GM23338 (cell line): Measurements from ENCODE around the gene CST3. TPM values are rescaled to one million over a fixed set of nuclear protein-coding genes. Genes with fewer than 3 reads are reported as not detected.

Experiments
- ATAC-seq: fragments of 200-7000 bp; cut with Tn5 transposase; 3 replicates; pipeline ENCODE4 v1.9.1; 2020
- DNase-seq: peaks from one replicate; pipeline ENCODE4 v3.0.0-alpha.2; 2015; ENCODE audit warnings: low spot score
- H2AFZ ChIP-seq: fragments of 200-600 bp; sonication (generic); 2 replicates; pipeline ENCODE4 v1.8.0; 2016; ENCODE audit warnings: antibody characterized with exemption, mild to moderate bottlenecking, moderate library complexity
- H3F3A ChIP-seq: fragments of 200-600 bp; sonication (generic); replicated peaks from 2 replicates; pipeline ENCODE4 v1.8.0; 2017; ENCODE audit warnings: antibody characterized with exemption, mixed run types, low read depth
- H3K27ac ChIP-seq: fragments of 200-600 bp; sonication (generic); 2 replicates; pipeline ENCODE4 v1.6.1; 2016; ENCODE audit warnings: low read depth
- H3K27me3 ChIP-seq: fragments of 200-600 bp; sonication (generic); 2 replicates; pipeline ENCODE4 v1.8.0; 2016; ENCODE audit warnings: mild to moderate bottlenecking, mixed run types, moderate library complexity; ENCODE audit not compliant: insufficient read depth
- H3K36me3 ChIP-seq: fragments of 200-600 bp; sonication (generic); 2 replicates; pipeline ENCODE4 v1.8.0; 2016; ENCODE audit warnings: mild to moderate bottlenecking; ENCODE audit not compliant: insufficient read depth
- H3K4me1 ChIP-seq: fragments of 200-600 bp; sonication (generic); 2 replicates; pipeline ENCODE4 v1.8.0; 2016; ENCODE audit warnings: mild to moderate bottlenecking, moderate library complexity; ENCODE audit not compliant: insufficient read depth
- H3K4me2 ChIP-seq: fragments of 200-600 bp; sonication (generic); 2 replicates; pipeline ENCODE4 v1.7.1; 2017; ENCODE audit warnings: mixed run types
- H3K4me3 ChIP-seq: fragments of 200-600 bp; sonication (generic); 2 replicates; pipeline ENCODE4 v1.6.1; 2016; ENCODE audit warnings: mixed run types
- H3K79me2 ChIP-seq: fragments of 200-600 bp; sonication (generic); replicated peaks from 2 replicates; pipeline ENCODE4 v1.8.0; 2017; ENCODE audit warnings: mild to moderate bottlenecking; ENCODE audit not compliant: insufficient read depth
- H3K9me2 ChIP-seq: fragments of 200-600 bp; sonication (generic); 2 replicates; pipeline ENCODE4 v1.8.0; 2017; ENCODE audit not compliant: insufficient read depth
- H4K20me1 ChIP-seq: fragments of 200-600 bp; sonication (generic); replicated peaks from 2 replicates; pipeline ENCODE4 v1.8.0; 2017; ENCODE audit warnings: mild to moderate bottlenecking; ENCODE audit not compliant: insufficient read depth
- H3K27ac Mint-ChIP-seq: 2 replicates; pipeline ENCODE4 v1.8.0; 2020; ENCODE audit warnings: inconsistent platforms, mild to moderate bottlenecking, moderate library complexity, mixed read lengths
- H3K27me3 Mint-ChIP-seq: 3 replicates; pipeline ENCODE4 v1.8.0; 2022; ENCODE audit warnings: low read depth, mild to moderate bottlenecking, moderate library complexity, mixed read lengths, inconsistent platforms; ENCODE audit not compliant: insufficient read depth, poor library complexity
- H3K36me3 Mint-ChIP-seq: 3 replicates; pipeline ENCODE4 v1.8.0; 2021; ENCODE audit warnings: low read depth, mild to moderate bottlenecking, inconsistent platforms, moderate library complexity, mixed read lengths
- H3K4me1 Mint-ChIP-seq: 3 replicates; pipeline ENCODE4 v1.8.0; 2020; ENCODE audit warnings: mild to moderate bottlenecking, inconsistent platforms, mixed read lengths
- H3K4me3 Mint-ChIP-seq: 3 replicates; pipeline ENCODE4 v1.8.0; 2021; ENCODE audit warnings: moderate library complexity, mild to moderate bottlenecking, inconsistent platforms, mixed read lengths
- H3K9me3 Mint-ChIP-seq: 3 replicates; pipeline ENCODE4 v1.8.0; 2020; ENCODE audit warnings: moderate library complexity, mild to moderate bottlenecking, inconsistent platforms, mixed read lengths
- CREB1 ChIP-seq: fragments of 250-450 bp; sonication (Bioruptor Pico); IDR thresholded peaks from 2 replicates; pipeline ENCODE4 v1.5.0; 2020; ENCODE audit warnings: low read depth, mild to moderate bottlenecking, moderate library complexity
- EZH2 ChIP-seq: fragments of 200-600 bp; sonication (generic); IDR thresholded peaks from one replicate; pipeline ENCODE4 v1.8.0; 2017; ENCODE audit warnings: antibody characterized with exemption, mild to moderate bottlenecking, low read depth; ENCODE audit not compliant: unreplicated experiment
- EZH2phosphoT487 ChIP-seq: fragments of 200-600 bp; sonication (generic); IDR thresholded peaks from one replicate; pipeline ENCODE4 v1.8.1; 2018; ENCODE audit warnings: antibody characterized with exemption; ENCODE audit not compliant: unreplicated experiment
- JUNB ChIP-seq: IDR thresholded peaks from one replicate; pipeline ENCODE4 v1.6.1; 2016; ENCODE audit warnings: antibody characterized with exemption; ENCODE audit not compliant: unreplicated experiment
- NANOG ChIP-seq: IDR thresholded peaks from 2 replicates; pipeline ENCODE4 v1.6.1; 2016; ENCODE audit warnings: antibody characterized with exemption, borderline replicate concordance
- POLR2AphosphoS5 ChIP-seq: IDR thresholded peaks from 2 replicates; pipeline ENCODE4 v1.6.1; 2016; ENCODE audit warnings: antibody characterized with exemption, low read depth
- STAT1 ChIP-seq: IDR thresholded peaks from one replicate; pipeline ENCODE4 v1.6.1; 2016; ENCODE audit warnings: antibody characterized with exemption; ENCODE audit not compliant: unreplicated experiment
- ZNF114 ChIP-seq: fragments of 250-450 bp; sonication (Bioruptor Pico); IDR thresholded peaks from 2 replicates; pipeline ENCODE4 v1.5.0; 2020; ENCODE audit warnings: mild to moderate bottlenecking, moderate library complexity
- ZNF331 ChIP-seq: fragments of 250-450 bp; sonication (Bioruptor Pico); IDR thresholded peaks from 2 replicates; pipeline ENCODE4 v1.5.0; 2020; ENCODE audit warnings: low read depth, mild to moderate bottlenecking, moderate library complexity
- polyA plus RNA-seq: library from polyadenylated mRNA; unstranded; fragments of >200 nt; fragmentation: Nextera tagmentation; extraction: Ambion mirVana; gene quantifications from 2 replicates; pipeline ENCODE4 v1.2.1, GENCODE V29; 2016
- total RNA-seq: library from RNA; depleted of rRNA; stranded (reverse); fragments of >200 nt; shearing (Covaris generic); gene quantifications from 2 replicates; pipeline ENCODE4 v1.2.3, GENCODE V29; 2014
- TF ChIP-seq, protein P1 (sequence below): IDR thresholded peaks from 2 replicates; pipeline ENCODE4 v1.6.1; 2016; ENCODE audit warnings: antibody characterized with exemption
- TF ChIP-seq, protein P2 (sequence below), 2 experiments: fragments of 200-600 bp in 1 of 2; sonication (generic) in 1 of 2; conservative IDR thresholded peaks; 2 replicates each; pipeline versions ENCODE4 v1.5.1 to v1.6.1; 2016 to 2017; ENCODE audit warnings: antibody characterized with exemption in 2 of 2, low read depth in 2 of 2, mild to moderate bottlenecking in 2 of 2, moderate library complexity in 1 of 2
- TF ChIP-seq, protein P3 (sequence below): IDR thresholded peaks from one replicate; pipeline ENCODE4 v1.6.1; 2018; ENCODE audit warnings: antibody characterized with exemption; ENCODE audit not compliant: unreplicated experiment

The CST3 gene
- total and polyA plus RNA-seq, 2 experiments from 2014 or later, result 51.8 to 71.5 TPM

- Histone ChIP-seq H3K4me2 (no peak overlapping the region), H3K27me3 (no peaks in the 10 kb centered on the region), H3K36me3 (no peaks in the 10 kb centered on the region), H3K27ac (no peak overlapping the region), H4K20me1 (no peaks in the 10 kb centered on the region), H3K79me2 (no peaks in the 10 kb centered on the region), H3F3A (no peaks in the 10 kb centered on the region), H2AFZ (no peak overlapping the region), H3K4me1 (peaks cover 15% of the 10 kb centered on the region; the same call in 1 of the 2 replicates), H3K4me3 (no peak overlapping the region), H3K9me2 (peaks cover 6% of the 10 kb centered on the region; the same call in 1 of the 2 replicates)
- H3K9me3 Mint-ChIP-seq, result no peaks in the 10 kb centered on the region; the same call in 2 of the 3 replicates
- DNase-seq, result no peak
- no peak for TF ChIP-seq ZNF331 (CRISPR knock-in tag)
- H3K4me3 Mint-ChIP-seq, result no peak overlapping the region
- no peaks in the 10 kb centered on the region for H3K27me3 Mint-ChIP-seq
- H3K4me1 Mint-ChIP-seq, result peaks cover 10% of the 10 kb centered on the region
- H3K36me3 Mint-ChIP-seq, result no peaks in the 10 kb centered on the region
- no peak overlapping the region for H3K27ac Mint-ChIP-seq
- ATAC-seq, result no peak
These were observed 10.3 kb downstream of the CST3 start for GRCh38 chr20:23627501-23627900.

GRCh38 chr20:23626040-23626620, 11.6 kb downstream of the CST3 start:
- Histone ChIP-seq H3K4me2 (no peak overlapping the region), H3K4me3 (no peak overlapping the region), H3K27ac (no peak overlapping the region), H3K36me3 (no peaks in the 10 kb centered on the region), H3K27me3 (no peaks in the 10 kb centered on the region), H3K9me2 (peaks cover 6% of the 10 kb centered on the region; the same call in 1 of the 2 replicates), H2AFZ (peak overlapping the region; percentile 47; the same call in 1 of the 2 replicates), H3K4me1 (peaks cover 15% of the 10 kb centered on the region; the same call in 1 of the 2 replicates), H4K20me1 (no peaks in the 10 kb centered on the region), H3K79me2 (no peaks in the 10 kb centered on the region), H3F3A (no peaks in the 10 kb centered on the region)
- H3K9me3 Mint-ChIP-seq, result no peaks in the 10 kb centered on the region; the same call in 2 of the 3 replicates
- no peak for DNase-seq
- no peak overlapping the region for H3K4me3 Mint-ChIP-seq
- TF ChIP-seq ZNF114 (CRISPR knock-in tag) (no peak), ZNF331 (CRISPR knock-in tag) (no peak), EZH2 (no peak), NANOG (no peak), EZH2phosphoT487 (no peak), JUNB (no peak), CREB1 (no peak), POLR2AphosphoS5 (no peak), STAT1 (no peak)
- TF ChIP-seq, protein P1, sequence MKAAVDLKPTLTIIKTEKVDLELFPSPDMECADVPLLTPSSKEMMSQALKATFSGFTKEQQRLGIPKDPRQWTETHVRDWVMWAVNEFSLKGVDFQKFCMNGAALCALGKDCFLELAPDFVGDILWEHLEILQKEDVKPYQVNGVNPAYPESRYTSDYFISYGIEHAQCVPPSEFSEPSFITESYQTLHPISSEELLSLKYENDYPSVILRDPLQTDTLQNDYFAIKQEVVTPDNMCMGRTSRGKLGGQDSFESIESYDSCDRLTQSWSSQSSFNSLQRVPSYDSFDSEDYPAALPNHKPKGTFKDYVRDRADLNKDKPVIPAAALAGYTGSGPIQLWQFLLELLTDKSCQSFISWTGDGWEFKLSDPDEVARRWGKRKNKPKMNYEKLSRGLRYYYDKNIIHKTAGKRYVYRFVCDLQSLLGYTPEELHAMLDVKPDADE, result no peak
- TF ChIP-seq, protein P2, sequence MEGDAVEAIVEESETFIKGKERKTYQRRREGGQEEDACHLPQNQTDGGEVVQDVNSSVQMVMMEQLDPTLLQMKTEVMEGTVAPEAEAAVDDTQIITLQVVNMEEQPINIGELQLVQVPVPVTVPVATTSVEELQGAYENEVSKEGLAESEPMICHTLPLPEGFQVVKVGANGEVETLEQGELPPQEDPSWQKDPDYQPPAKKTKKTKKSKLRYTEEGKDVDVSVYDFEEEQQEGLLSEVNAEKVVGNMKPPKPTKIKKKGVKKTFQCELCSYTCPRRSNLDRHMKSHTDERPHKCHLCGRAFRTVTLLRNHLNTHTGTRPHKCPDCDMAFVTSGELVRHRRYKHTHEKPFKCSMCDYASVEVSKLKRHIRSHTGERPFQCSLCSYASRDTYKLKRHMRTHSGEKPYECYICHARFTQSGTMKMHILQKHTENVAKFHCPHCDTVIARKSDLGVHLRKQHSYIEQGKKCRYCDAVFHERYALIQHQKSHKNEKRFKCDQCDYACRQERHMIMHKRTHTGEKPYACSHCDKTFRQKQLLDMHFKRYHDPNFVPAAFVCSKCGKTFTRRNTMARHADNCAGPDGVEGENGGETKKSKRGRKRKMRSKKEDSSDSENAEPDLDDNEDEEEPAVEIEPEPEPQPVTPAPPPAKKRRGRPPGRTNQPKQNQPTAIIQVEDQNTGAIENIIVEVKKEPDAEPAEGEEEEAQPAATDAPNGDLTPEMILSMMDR (conservative IDR thresholded peaks at IDR 0.05; ENCODE audit: low read depth in 2 of 2), result no peak
- TF ChIP-seq, protein P3, sequence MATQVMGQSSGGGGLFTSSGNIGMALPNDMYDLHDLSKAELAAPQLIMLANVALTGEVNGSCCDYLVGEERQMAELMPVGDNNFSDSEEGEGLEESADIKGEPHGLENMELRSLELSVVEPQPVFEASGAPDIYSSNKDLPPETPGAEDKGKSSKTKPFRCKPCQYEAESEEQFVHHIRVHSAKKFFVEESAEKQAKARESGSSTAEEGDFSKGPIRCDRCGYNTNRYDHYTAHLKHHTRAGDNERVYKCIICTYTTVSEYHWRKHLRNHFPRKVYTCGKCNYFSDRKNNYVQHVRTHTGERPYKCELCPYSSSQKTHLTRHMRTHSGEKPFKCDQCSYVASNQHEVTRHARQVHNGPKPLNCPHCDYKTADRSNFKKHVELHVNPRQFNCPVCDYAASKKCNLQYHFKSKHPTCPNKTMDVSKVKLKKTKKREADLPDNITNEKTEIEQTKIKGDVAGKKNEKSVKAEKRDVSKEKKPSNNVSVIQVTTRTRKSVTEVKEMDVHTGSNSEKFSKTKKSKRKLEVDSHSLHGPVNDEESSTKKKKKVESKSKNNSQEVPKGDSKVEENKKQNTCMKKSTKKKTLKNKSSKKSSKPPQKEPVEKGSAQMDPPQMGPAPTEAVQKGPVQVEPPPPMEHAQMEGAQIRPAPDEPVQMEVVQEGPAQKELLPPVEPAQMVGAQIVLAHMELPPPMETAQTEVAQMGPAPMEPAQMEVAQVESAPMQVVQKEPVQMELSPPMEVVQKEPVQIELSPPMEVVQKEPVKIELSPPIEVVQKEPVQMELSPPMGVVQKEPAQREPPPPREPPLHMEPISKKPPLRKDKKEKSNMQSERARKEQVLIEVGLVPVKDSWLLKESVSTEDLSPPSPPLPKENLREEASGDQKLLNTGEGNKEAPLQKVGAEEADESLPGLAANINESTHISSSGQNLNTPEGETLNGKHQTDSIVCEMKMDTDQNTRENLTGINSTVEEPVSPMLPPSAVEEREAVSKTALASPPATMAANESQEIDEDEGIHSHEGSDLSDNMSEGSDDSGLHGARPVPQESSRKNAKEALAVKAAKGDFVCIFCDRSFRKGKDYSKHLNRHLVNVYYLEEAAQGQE, result no peak
- peaks cover 15% of the 10 kb centered on the region for H3K4me1 Mint-ChIP-seq
- H3K27me3 Mint-ChIP-seq, result peaks cover 2% of the 10 kb centered on the region
- no peaks in the 10 kb centered on the region for H3K36me3 Mint-ChIP-seq
- no peak overlapping the region for H3K27ac Mint-ChIP-seq
- no peak; the same call in 2 of the 3 replicates for ATAC-seq
